ENCODE measurements around the gene ADARB1.

- TF ChIP-seq EZH2 (IDR thresholded peaks at IDR 0.05; ENCODE audit: borderline replicate concordance) (no peak), CTCF (IDR thresholded peaks at IDR 0.05; ENCODE audit: poor library complexity) (no peak)
Measured at GRCh38 chr21:45097827-45098387, 23.5 kb downstream of the ADARB1 start.
